IMR-90 (cell line): ENCODE data around the gene RAB11A. TPM values are rescaled to one million over a fixed set of nuclear protein-coding genes. Genes with fewer than 3 reads are reported as not detected.

Experiments
- ATAC-seq: fragments of 200-7000 bp; cut with Tn5 transposase; 2 replicates; pipeline ENCODE4 v1.9.1; 2020; ENCODE audit warnings: low read depth, mild to moderate bottlenecking, moderate library complexity
- BruUV-seq: library from RNA; stranded (reverse); fragments of 400-500 nt; replicated peaks from 2 replicates; lab custom pipeline; 2021; lab: Mats Ljungman, UMichigan
- CTCF ChIA-PET: fragments of 300-600 bp; formaldehyde crosslinking; extraction: SDS; loops from one replicate; lab custom pipeline; 2021; ENCODE audit warnings: antibody characterized with exemption; lab: Yijun Ruan, JAX
- POLR2A ChIA-PET: fragments of 300-600 bp; sonication (Branson Sonifier 250); formaldehyde crosslinking; loops from one replicate; lab custom pipeline; 2022; ENCODE audit warnings: antibody characterized with exemption; ENCODE audit not compliant: unreplicated experiment; lab: Charles Lee
- DNase-seq: peaks from one replicate; pipeline ENCODE4 v3.0.0; 2013
- H2AFZ ChIP-seq: replicated peaks from 2 replicates; pipeline ENCODE3; 2013; ENCODE audit warnings: low read length, mild to moderate bottlenecking; ENCODE audit not compliant: poor library complexity
- H2AK5ac ChIP-seq: 2 replicates; pipeline ENCODE4 v1.6.1; 2013; ENCODE audit warnings: low read depth, low read length, inconsistent platforms
- H2AK9ac ChIP-seq: replicated peaks from 2 replicates; pipeline ENCODE3; 2013; ENCODE audit warnings: mild to moderate bottlenecking, low read depth, low read length, moderate library complexity; ENCODE audit not compliant: poor library complexity
- H2BK120ac ChIP-seq: 2 replicates; pipeline ENCODE4 v1.6.1; 2013; ENCODE audit warnings: low read depth, low read length, inconsistent platforms
- H2BK15ac ChIP-seq: 3 replicates; pipeline ENCODE4 v1.6.1; 2013; ENCODE audit warnings: low read depth, low read length, inconsistent platforms
- H2BK20ac ChIP-seq: 2 replicates; pipeline ENCODE4 v1.6.1; 2013; ENCODE audit warnings: low read depth, mild to moderate bottlenecking, inconsistent platforms, low read length, moderate library complexity
- H2BK5ac ChIP-seq: 2 replicates; pipeline ENCODE4 v1.6.1; 2013; ENCODE audit warnings: mild to moderate bottlenecking, low read depth, low read length, inconsistent platforms; ENCODE audit not compliant: poor library complexity, severe bottlenecking
- H3K14ac ChIP-seq: replicated peaks from 2 replicates; pipeline ENCODE4 v1.6.1; 2013; ENCODE audit warnings: low read depth, low read length, inconsistent platforms
- H3K18ac ChIP-seq: 2 replicates; pipeline ENCODE4 v1.6.1; 2013; ENCODE audit warnings: low read depth, low read length, control low read depth
- H3K23ac ChIP-seq: 2 replicates; pipeline ENCODE4 v1.6.1; 2013; ENCODE audit warnings: low read depth, low read length, inconsistent platforms
- H3K27ac ChIP-seq: 2 replicates; pipeline ENCODE4 v1.5.1; 2013; ENCODE audit warnings: mild to moderate bottlenecking, control low read depth, low read length; ENCODE audit not compliant: insufficient read depth
- H3K27me3 ChIP-seq: 2 replicates; pipeline ENCODE4 v1.6.1; 2013; ENCODE audit warnings: low read length; ENCODE audit not compliant: control insufficient read depth, insufficient read depth
- H3K36me3 ChIP-seq: 2 replicates; pipeline ENCODE4 v1.6.1; 2013; ENCODE audit warnings: low read length, mixed read lengths; ENCODE audit not compliant: control insufficient read depth, insufficient read depth
- H3K4ac ChIP-seq: 2 replicates; pipeline ENCODE4 v1.6.1; 2013; ENCODE audit warnings: low read depth, low read length, inconsistent platforms
- H3K4me1 ChIP-seq: 2 replicates; pipeline ENCODE4 v1.6.1; 2013; ENCODE audit warnings: low read length, mixed read lengths; ENCODE audit not compliant: control insufficient read depth, insufficient read depth
- H3K4me2 ChIP-seq: 2 replicates; pipeline ENCODE4 v1.6.1; 2013; ENCODE audit warnings: low read depth, mild to moderate bottlenecking, control low read depth, low read length, moderate library complexity
- H3K4me3 ChIP-seq: 2 replicates; pipeline ENCODE4 v1.5.1; 2013; ENCODE audit warnings: low read depth, mild to moderate bottlenecking, control low read depth, low read length, moderate library complexity; ENCODE audit not compliant: insufficient read depth
- H3K56ac ChIP-seq: 2 replicates; pipeline ENCODE4 v1.6.1; 2013; ENCODE audit warnings: low read length, inconsistent platforms; ENCODE audit not compliant: insufficient read depth; ENCODE audit errors: extremely low read depth
- H3K79me1 ChIP-seq, 2 experiments: 2 replicates each; pipeline ENCODE4 v1.6.1; 2013; ENCODE audit warnings: low read length in 2 of 2, inconsistent platforms in 1 of 2, low read depth in 1 of 2
- H3K9ac ChIP-seq: 2 replicates; pipeline ENCODE4 v1.6.1; 2013; ENCODE audit warnings: low read depth, low read length, control low read depth
- H3K9me1 ChIP-seq: 2 replicates; pipeline ENCODE4 v1.6.1; 2013; ENCODE audit warnings: low read length, inconsistent platforms; ENCODE audit not compliant: insufficient read depth
- H3K9me3 ChIP-seq: 2 replicates; pipeline ENCODE4 v1.6.1; 2013; ENCODE audit warnings: low read length; ENCODE audit not compliant: control insufficient read depth, insufficient read depth
- H4K20me1 ChIP-seq: 2 replicates; pipeline ENCODE4 v1.6.1; 2013; ENCODE audit warnings: low read length, inconsistent platforms; ENCODE audit not compliant: insufficient read depth
- H4K5ac ChIP-seq: 2 replicates; pipeline ENCODE4 v1.6.1; 2013; ENCODE audit warnings: mild to moderate bottlenecking, low read depth, low read length, control low read depth
- H4K8ac ChIP-seq, 2 experiments: 2 replicates each; pipeline ENCODE4 v1.6.1; 2013; ENCODE audit warnings: low read depth in 2 of 2, low read length in 2 of 2, control low read depth in 1 of 2, inconsistent platforms in 1 of 2
- H4K91ac ChIP-seq: 2 replicates; pipeline ENCODE4 v1.6.1; 2013; ENCODE audit warnings: low read depth, low read length, inconsistent platforms; ENCODE audit not compliant: insufficient read depth
- CEBPB ChIP-seq: IDR thresholded peaks from 2 replicates; pipeline ENCODE4 v1.6.1; 2012; ENCODE audit warnings: low read depth, low read length, improper control_type of control experiment
- CHD1 ChIP-seq: IDR thresholded peaks from 2 replicates; pipeline ENCODE4 v1.6.1; 2012; ENCODE audit warnings: low read depth, low read length, improper control_type of control experiment
- MAZ ChIP-seq: IDR thresholded peaks from 2 replicates; pipeline ENCODE4 v1.6.1; 2012; ENCODE audit warnings: low read depth, mild to moderate bottlenecking, low read length, improper control_type of control experiment, moderate library complexity, borderline replicate concordance
- POLR2A ChIP-seq: IDR thresholded peaks from 2 replicates; pipeline ENCODE4 v1.6.1; 2012; ENCODE audit warnings: mild to moderate bottlenecking, low read depth, low read length
- SMC3 ChIP-seq: fragments of 150-350 bp; IDR thresholded peaks from 2 replicates; pipeline ENCODE4 v1.6.1; 2016; ENCODE audit warnings: low read depth, mild to moderate bottlenecking, antibody characterized with exemption, low read length, moderate library complexity
- WGBS, 2 experiments: methylation state at CpG; one replicate each; pipeline versions ENCODE4 v1.1.5 to v1.1.7; 2013; ENCODE audit warnings: missing lambda C conversion rate in 2 of 2; ENCODE audit not compliant: insufficient read length in 1 of 2; ENCODE audit errors: extremely low coverage in 2 of 2; 5-methylcytosine and 5-hydroxymethylcytosine counted together
- dilution Hi-C: fragments of 300-500 bp; cut with HindIII; formaldehyde crosslinking; loops from one replicate; pipeline ENCODE4 v1.14.3; 2018; ENCODE audit warnings: low sequenced_read_pairs; ENCODE audit not compliant: unreplicated experiment
- in situ Hi-C: fragments of 300-500 bp; cut with MboI; formaldehyde crosslinking; loops from 3 replicates; pipeline ENCODE4 v1.14.3; 2019; ENCODE audit warnings: low sequenced_read_pairs, inconsistent platforms, mixed read lengths
- intact Hi-C: fragments of 100-400 bp; cut with micrococcal nuclease; formaldehyde crosslinking; loops from 2 replicates; pipeline ENCODE4 v1.10.0; 2022
- polyA plus RNA-seq, 3 experiments: library from polyadenylated mRNA; depleted of rRNA; stranded (reverse); fragments of >200 nt; gene quantifications; 2 replicates each; pipeline ENCODE4 v1.2.3, GENCODE V29; 2012; ENCODE audit warnings: low replicate concordance in 1 of 3
- total RNA-seq: library from RNA; depleted of rRNA; stranded (reverse); fragments of >200 nt; gene quantifications from 2 replicates; pipeline ENCODE4 v1.2.3, GENCODE V29; 2012
- TF ChIP-seq, protein P1 (sequence below): conservative IDR thresholded peaks from 2 replicates; pipeline ENCODE4 v1.5.1; 2012; ENCODE audit warnings: mild to moderate bottlenecking, low read depth, low read length, improper control_type of control experiment
- TF ChIP-seq, protein P2 (sequence below): fragments of 150-350 bp; IDR thresholded peaks from 2 replicates; pipeline ENCODE4 v1.6.1; 2016; ENCODE audit warnings: low read depth, mild to moderate bottlenecking, low read length, moderate library complexity, borderline replicate concordance

RAB11A gene
- total and polyA plus RNA-seq, 2 of the 4 experiments (the other 2 are of a cell fraction) = 341 to 462 TPM

- Histone ChIP-seq H2BK5ac (no peak overlapping the region), H3K36me3 (peaks cover 31% of the 10 kb centered on the region), H4K8ac (no peak overlapping the region), H3K4me3 (no peak overlapping the region), H4K5ac (no peak overlapping the region), H2BK120ac (no peak overlapping the region), H2BK15ac (no peak overlapping the region), H2AK9ac (no peak overlapping the region), H4K91ac (no peak overlapping the region), H3K4me1 (no peaks in the 10 kb centered on the region), H3K18ac (no peak overlapping the region), H2AK5ac (no peak overlapping the region), H3K4ac (no peak overlapping the region), H4K20me1 (no peaks in the 10 kb centered on the region), H3K4me2 (no peak overlapping the region), H3K9me1 (peaks cover 8% of the 10 kb centered on the region; the same call in 1 of the 2 replicates), H3K9me3 (no peaks in the 10 kb centered on the region), H2AFZ (no peak overlapping the region), H3K56ac (no peak overlapping the region), H3K14ac (no peak overlapping the region), H3K27me3 (no peaks in the 10 kb centered on the region), H3K27ac (no peak overlapping the region), H3K9ac (no peak overlapping the region), H3K23ac (no peak overlapping the region), H3K79me1 (peaks cover 0 to 5% of the 10 kb centered on the region in 2 experiments; a peak in 2 of 4 replicates), H2BK20ac (no peak overlapping the region)
- CTCF ChIA-PET = no interaction called here
- DNase-seq (no peak), ATAC-seq (no peak)
- TF ChIP-seq SMC3 = no peak
- no peak for TF ChIP-seq MAZ
- TF ChIP-seq, protein P1, sequence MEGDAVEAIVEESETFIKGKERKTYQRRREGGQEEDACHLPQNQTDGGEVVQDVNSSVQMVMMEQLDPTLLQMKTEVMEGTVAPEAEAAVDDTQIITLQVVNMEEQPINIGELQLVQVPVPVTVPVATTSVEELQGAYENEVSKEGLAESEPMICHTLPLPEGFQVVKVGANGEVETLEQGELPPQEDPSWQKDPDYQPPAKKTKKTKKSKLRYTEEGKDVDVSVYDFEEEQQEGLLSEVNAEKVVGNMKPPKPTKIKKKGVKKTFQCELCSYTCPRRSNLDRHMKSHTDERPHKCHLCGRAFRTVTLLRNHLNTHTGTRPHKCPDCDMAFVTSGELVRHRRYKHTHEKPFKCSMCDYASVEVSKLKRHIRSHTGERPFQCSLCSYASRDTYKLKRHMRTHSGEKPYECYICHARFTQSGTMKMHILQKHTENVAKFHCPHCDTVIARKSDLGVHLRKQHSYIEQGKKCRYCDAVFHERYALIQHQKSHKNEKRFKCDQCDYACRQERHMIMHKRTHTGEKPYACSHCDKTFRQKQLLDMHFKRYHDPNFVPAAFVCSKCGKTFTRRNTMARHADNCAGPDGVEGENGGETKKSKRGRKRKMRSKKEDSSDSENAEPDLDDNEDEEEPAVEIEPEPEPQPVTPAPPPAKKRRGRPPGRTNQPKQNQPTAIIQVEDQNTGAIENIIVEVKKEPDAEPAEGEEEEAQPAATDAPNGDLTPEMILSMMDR = no peak
- TF ChIP-seq, protein P2, sequence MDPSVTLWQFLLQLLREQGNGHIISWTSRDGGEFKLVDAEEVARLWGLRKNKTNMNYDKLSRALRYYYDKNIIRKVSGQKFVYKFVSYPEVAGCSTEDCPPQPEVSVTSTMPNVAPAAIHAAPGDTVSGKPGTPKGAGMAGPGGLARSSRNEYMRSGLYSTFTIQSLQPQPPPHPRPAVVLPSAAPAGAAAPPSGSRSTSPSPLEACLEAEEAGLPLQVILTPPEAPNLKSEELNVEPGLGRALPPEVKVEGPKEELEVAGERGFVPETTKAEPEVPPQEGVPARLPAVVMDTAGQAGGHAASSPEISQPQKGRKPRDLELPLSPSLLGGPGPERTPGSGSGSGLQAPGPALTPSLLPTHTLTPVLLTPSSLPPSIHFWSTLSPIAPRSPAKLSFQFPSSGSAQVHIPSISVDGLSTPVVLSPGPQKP = no peak
- no peak for TF ChIP-seq CEBPB
- no peak for TF ChIP-seq POLR2A
- no peak for TF ChIP-seq CHD1
- no TSS peak for BruUV-seq
- intact Hi-C loops (no loop called here), in situ Hi-C loops (loop anchor here (25.0 kb wide), 1 partner anchor 577 kb away; the partner anchor contains the start of gene SNAPC5), dilution Hi-C loops (no loop called here)
- WGBS, 2 experiments = no CpG with 5 or more reads among the region's 3 CpGs
- POLR2A ChIA-PET = no interaction called here
Observed at GRCh38 chr15:65909831-65910230, 40.5 kb downstream of the RAB11A start.
